Spleen (tissue), 11 donors: Measurements from ENCODE around the gene LCN10. TPM values are rescaled to one million over a fixed set of nuclear protein-coding genes. Genes with fewer than 3 reads are reported as not detected.

ENCODE experiments used
- DNase-seq: peaks from one replicate; pipeline ENCODE4 v3.0.0-alpha.2; 2020
- H3K27ac ChIP-seq, 8 donors: fragments of 200-600 bp; sonication (generic) in 7 of 8; 1 replicate in 4 of 8; 2 replicates in 4 of 8; pipeline versions ENCODE4 v1.5.0 to v1.8.0; 2016 to 2021; ENCODE audit warnings: inconsistent platforms in 4 of 8, mild to moderate bottlenecking in 4 of 8, moderate library complexity in 1 of 8
- H3K27me3 ChIP-seq, 7 donors: fragments of 200-600 bp; sonication (generic) in 6 of 7; replicated peaks in 1 of 7; 1 replicate in 4 of 7; 2 replicates in 3 of 7; pipeline versions ENCODE4 v1.5.0 to v1.8.0; 2016 to 2021; ENCODE audit warnings: inconsistent platforms in 3 of 7, mild to moderate bottlenecking in 1 of 7
- H3K36me3 ChIP-seq, 6 donors: fragments of 200-600 bp; sonication (generic) in 5 of 6; 1 replicate in 4 of 6; 2 replicates in 2 of 6; pipeline versions ENCODE4 v1.5.0 to v1.8.0; 2016 to 2021; ENCODE audit warnings: inconsistent platforms in 2 of 6
- H3K4me1 ChIP-seq, 6 donors: fragments of 200-600 bp; sonication (generic) in 5 of 6; 1 replicate in 3 of 6; 2 replicates in 3 of 6; pipeline versions ENCODE4 v1.5.0 to v1.8.0; 2016 to 2021; ENCODE audit warnings: inconsistent platforms in 3 of 6
- H3K4me3 ChIP-seq, 8 donors: fragments of 200-600 bp; sonication (generic) in 7 of 8; 1 replicate in 4 of 8; 2 replicates in 4 of 8; pipeline versions ENCODE4 v1.5.0 to v1.8.0; 2016 to 2021; ENCODE audit warnings: inconsistent platforms in 4 of 8, mild to moderate bottlenecking in 4 of 8, moderate library complexity in 2 of 8
- H3K9me3 ChIP-seq, 8 donors: fragments of 200-600 bp; sonication (generic) in 7 of 8; 1 replicate in 4 of 8; 2 replicates in 4 of 8; pipeline versions ENCODE4 v1.5.0 to v1.8.0; 2016 to 2021; ENCODE audit warnings: inconsistent platforms in 4 of 8
- POLR2A ChIP-seq, 3 donors: fragments of 450-650 bp; IDR thresholded peaks; one replicate each; pipeline ENCODE4 v1.5.1; 2017; ENCODE audit warnings: antibody characterized with exemption in 3 of 3, mild to moderate bottlenecking in 1 of 3
- POLR2AphosphoS5 ChIP-seq, 3 donors: sonication (generic); formaldehyde crosslinking; IDR thresholded peaks; one replicate each; pipeline ENCODE4 v1.5.1; 2017; ENCODE audit warnings: antibody characterized with exemption in 3 of 3
- WGBS, 5 donors: extraction: QIAGEN DNeasy Blood & Tissue Kit in 3 of 5; methylation state at CpG; one replicate each; pipeline versions ENCODE4 v1.1.5 to v1.1.7; 2013 to 2018; 5-methylcytosine and 5-hydroxymethylcytosine counted together
- intact Hi-C: fragments of 100-400 bp; cut with DNase I; formaldehyde crosslinking; loops from one replicate; pipeline ENCODE4 v1.15.0; 2023; ENCODE audit warnings: low total_unique reads
- polyA plus RNA-seq, 3 donors: library from polyadenylated mRNA; stranded (reverse); fragments of 200-250 nt; gene quantifications; one replicate each; pipeline ENCODE4 v1.2.1, GENCODE V29; 2013
- total RNA-seq, 7 donors: library from RNA; depleted of rRNA in 3 of 7; stranded (reverse); fragments of >200 nt in 3 of 7; fragmentation: NEBNext Ultra II Directional in 4 of 7; extraction: Animal tissue kit (Norgen Biotek cat#: 25700) in 4 of 7; gene quantifications; one replicate each; pipeline versions ENCODE4 v1.1.0 to v1.2.1, GENCODE V29; 2016 to 2021
- TF ChIP-seq, protein P1 (sequence below), 11 experiments: fragments of 200-600 bp in 7 of 11; fragments of 450-650 bp in 4 of 11; sonication (generic) in 4 of 11; IDR thresholded peaks in 8 of 11; conservative IDR thresholded peaks in 3 of 11; 1 replicate in 7 of 11; 2 replicates in 4 of 11; pipeline versions ENCODE4 v1.4.0 to v1.8.0; 2016 to 2021; ENCODE audit warnings: antibody characterized with exemption in 11 of 11, inconsistent platforms in 4 of 11, mild to moderate bottlenecking in 1 of 11
- donor health status: healthy with polysubstance abuse.
- donor health status: DM: no; HTN: no; CAD: no; lungs with moderate emphysema.
- donor health status: DM: no; HTN: no; CAD: no.
- donor health status: Bipolar disorder and iron deficiency.
- donor health status: healthy.
- donor health status: DM: no; HTN: no; CAD: no.
- donor health status: DM: yes; HTN: yes; CAD: no.

LCN10 gene
- total and polyA plus RNA-seq, 10 donors = 7.2 to 41.3 (median 15.8) TPM

DNA sequence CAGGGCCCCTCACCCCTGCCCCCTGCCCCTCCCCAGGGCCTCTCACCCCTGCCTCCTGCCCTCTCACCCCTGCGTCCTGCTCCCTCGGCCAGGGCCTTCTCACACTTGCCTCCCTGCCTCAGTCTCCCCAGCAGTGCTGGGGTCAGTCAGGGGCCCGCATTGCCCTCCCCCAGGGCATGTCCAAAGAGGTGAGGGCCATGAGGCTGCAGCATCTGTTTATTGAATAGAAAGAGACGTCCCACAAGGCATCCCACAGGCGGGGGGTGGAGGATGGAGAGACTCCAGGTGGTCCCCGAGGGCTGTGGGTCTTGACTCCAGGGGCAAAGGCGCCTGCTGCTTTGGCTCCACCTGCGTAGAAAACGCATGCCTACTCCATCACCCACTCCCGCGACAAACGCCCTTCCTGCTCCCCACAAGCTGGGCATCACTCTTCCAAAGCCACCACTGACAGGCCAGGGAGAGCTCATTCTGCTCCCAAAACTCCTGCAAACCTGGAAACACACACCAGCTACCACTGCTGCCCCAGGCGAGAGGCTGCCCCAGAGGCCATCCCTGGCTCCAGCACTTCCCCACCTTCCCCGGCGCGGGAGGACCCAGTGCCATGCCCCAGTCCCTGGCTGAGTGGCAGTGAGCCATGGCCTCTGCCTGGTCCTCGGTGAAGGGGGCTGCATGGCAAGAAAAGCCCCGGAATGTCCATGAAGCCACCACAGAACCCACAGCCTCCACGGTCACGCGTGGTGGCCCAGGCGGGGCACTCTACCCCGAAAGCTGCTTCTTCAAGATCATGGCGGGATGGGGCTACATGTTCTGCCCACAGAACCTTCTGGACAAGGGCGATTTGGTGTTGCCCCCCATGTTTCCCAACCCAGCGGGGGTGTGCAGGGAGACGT is 16.9 kb upstream of the LCN10 start:
- intact Hi-C loops = no loop called here
- Histone ChIP-seq H3K4me1 (peaks cover 0 to 62% (median 26%) of the 10 kb centered on the region in 6 donors), H3K4me3 (no peak overlapping the region), H3K36me3 (no peaks in the 10 kb centered on the region), H3K9me3 (peaks cover 0 to 13% (median 2%) of the 10 kb centered on the region in 8 donors), H3K27ac (no peak overlapping the region), H3K27me3 (peaks cover 0 to 57% (median 8%) of the 10 kb centered on the region in 7 donors)
- DNase-seq = no peak
- WGBS, 5 donors = 79 to 89% (median 84%) methylated on average over 20 to 27 of the region's 27 CpGs
- TF ChIP-seq POLR2AphosphoS5 (IDR thresholded peaks at IDR 0.05) (no peak), POLR2A (IDR thresholded peaks at IDR 0.05) (no peak)
- TF ChIP-seq, protein P1, sequence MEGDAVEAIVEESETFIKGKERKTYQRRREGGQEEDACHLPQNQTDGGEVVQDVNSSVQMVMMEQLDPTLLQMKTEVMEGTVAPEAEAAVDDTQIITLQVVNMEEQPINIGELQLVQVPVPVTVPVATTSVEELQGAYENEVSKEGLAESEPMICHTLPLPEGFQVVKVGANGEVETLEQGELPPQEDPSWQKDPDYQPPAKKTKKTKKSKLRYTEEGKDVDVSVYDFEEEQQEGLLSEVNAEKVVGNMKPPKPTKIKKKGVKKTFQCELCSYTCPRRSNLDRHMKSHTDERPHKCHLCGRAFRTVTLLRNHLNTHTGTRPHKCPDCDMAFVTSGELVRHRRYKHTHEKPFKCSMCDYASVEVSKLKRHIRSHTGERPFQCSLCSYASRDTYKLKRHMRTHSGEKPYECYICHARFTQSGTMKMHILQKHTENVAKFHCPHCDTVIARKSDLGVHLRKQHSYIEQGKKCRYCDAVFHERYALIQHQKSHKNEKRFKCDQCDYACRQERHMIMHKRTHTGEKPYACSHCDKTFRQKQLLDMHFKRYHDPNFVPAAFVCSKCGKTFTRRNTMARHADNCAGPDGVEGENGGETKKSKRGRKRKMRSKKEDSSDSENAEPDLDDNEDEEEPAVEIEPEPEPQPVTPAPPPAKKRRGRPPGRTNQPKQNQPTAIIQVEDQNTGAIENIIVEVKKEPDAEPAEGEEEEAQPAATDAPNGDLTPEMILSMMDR (IDR thresholded peaks at IDR 0.05 in 8 of 11, conservative IDR thresholded peaks at IDR 0.05 in 3 of 11) = no peak

DNA sequence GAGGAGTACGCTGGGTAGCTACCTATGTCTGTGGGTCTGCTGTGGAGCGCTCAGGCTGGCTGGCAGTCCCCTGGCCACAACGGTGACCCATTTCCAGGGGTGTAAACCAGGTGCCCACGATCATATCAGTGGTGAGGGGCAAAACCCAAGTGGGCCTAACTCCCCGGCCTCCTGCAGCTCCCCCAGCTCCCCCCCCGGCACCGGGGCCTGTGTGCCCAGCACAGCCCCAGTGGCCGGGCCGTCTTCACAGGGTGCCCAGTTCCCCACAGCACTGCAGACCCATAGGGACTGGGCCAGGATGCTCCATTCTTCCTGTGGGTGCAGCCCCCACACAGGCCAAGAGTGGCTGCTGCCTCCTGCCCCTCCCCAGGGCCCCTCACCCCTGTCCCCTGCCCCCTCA is 16.3 kb upstream of the LCN10 start:
- H3K27ac ChIP-seq = peak overlapping the region in 1 of 8 donors; percentile 38
- intact Hi-C loops = no loop called here
- DNase-seq = peak; percentile 71
- H3K9me3 ChIP-seq = peaks cover 0 to 13% (median 2%) of the 10 kb centered on the region in 8 donors
- H3K36me3 ChIP-seq = no peaks in the 10 kb centered on the region
- TF ChIP-seq, protein P1 (IDR thresholded peaks at IDR 0.05 in 8 of 11, conservative IDR thresholded peaks at IDR 0.05 in 3 of 11) = no peak
- TF ChIP-seq POLR2AphosphoS5 (IDR thresholded peaks at IDR 0.05) (no peak), POLR2A (IDR thresholded peaks at IDR 0.05) (no peak)
- no peak overlapping the region for H3K4me3 ChIP-seq
- 77 to 82% (median 79%) methylated on average over 7 to 9 of the region's 9 CpGs; no CpG with 5 or more reads in 1 of the 5 donors for WGBS, 5 donors
- H3K27me3 ChIP-seq = peaks cover 0 to 55% (median 6%) of the 10 kb centered on the region in 7 donors
- peaks cover 0 to 68% (median 27%) of the 10 kb centered on the region in 6 donors for H3K4me1 ChIP-seq

DNA sequence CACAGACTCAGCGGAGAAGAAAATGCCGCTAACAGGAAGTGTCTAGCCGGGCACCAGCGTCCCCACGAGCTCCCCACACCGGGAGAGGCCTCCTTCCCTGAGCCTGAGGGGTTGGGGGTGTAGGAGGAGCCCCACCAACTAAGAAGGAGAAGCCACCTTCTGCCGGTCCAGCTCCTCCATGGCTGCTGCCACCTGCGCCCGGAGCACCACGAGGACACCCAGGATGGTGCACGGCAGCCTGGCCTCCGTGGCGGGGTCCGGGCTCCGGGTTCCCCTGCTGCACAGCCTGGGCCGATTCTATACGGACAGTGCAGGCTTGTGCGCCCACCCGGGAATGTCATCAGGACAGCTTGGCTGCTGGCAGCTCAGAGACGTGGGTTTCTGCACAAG is 15.0 kb upstream of the LCN10 start:
- Histone ChIP-seq H3K4me3 (no peak overlapping the region), H3K27ac (peak overlapping the region in 5 of 8 donors; percentile 29 to 66 (median 44)), H3K9me3 (peaks cover 0 to 24% (median 8%) of the 10 kb centered on the region in 8 donors), H3K36me3 (no peaks in the 10 kb centered on the region), H3K27me3 (peaks cover 0 to 42% (median 0%) of the 10 kb centered on the region in 7 donors), H3K4me1 (peaks cover 0 to 62% (median 24%) of the 10 kb centered on the region in 6 donors)
- TF ChIP-seq POLR2A (IDR thresholded peaks at IDR 0.05) = no peak
- TF ChIP-seq, protein P1 (IDR thresholded peaks at IDR 0.05 in 8 of 11, conservative IDR thresholded peaks at IDR 0.05 in 3 of 11) = no peak
- no peak for TF ChIP-seq POLR2AphosphoS5 (IDR thresholded peaks at IDR 0.05)
- intact Hi-C loops = no loop called here
- 57 to 82% (median 79%) methylated on average over 6 to 20 of the region's 20 CpGs for WGBS, 5 donors
- peak; percentile 82 for DNase-seq

DNA sequence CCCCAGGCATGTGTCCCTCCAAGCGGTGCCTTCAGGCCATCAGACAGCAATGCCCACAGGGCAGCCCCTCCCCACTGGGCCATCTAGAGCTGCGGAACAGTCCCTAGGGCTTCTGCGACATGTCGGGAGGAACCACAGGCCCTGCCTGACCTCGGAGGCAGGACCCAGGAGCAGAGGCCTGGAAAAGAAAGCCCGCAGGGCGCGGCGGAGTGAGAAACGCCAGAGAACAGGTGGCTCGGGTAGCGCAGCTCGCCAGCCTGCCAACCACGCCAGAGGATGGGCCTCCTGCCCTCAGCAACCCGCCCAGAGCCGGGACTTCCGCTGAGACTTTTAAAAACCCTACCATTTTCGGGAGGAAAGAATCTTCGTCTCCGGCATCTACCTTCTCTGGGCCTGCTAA is 14.6 kb upstream of the LCN10 start:
- Histone ChIP-seq H3K9me3 (peaks cover 0 to 28% (median 12%) of the 10 kb centered on the region in 8 donors), H3K4me3 (no peak overlapping the region), H3K36me3 (no peaks in the 10 kb centered on the region), H3K4me1 (peaks cover 0 to 62% (median 24%) of the 10 kb centered on the region in 6 donors), H3K27ac (peak overlapping the region in 4 of 8 donors; percentile 33 to 66 (median 54)), H3K27me3 (peaks cover 0 to 38% (median 0%) of the 10 kb centered on the region in 7 donors)
- TF ChIP-seq, protein P1 (IDR thresholded peaks at IDR 0.05 in 8 of 11, conservative IDR thresholded peaks at IDR 0.05 in 3 of 11) = no peak
- TF ChIP-seq POLR2A (IDR thresholded peaks at IDR 0.05) = no peak
- no peak for TF ChIP-seq POLR2AphosphoS5 (IDR thresholded peaks at IDR 0.05)
- DNase-seq = peak; percentile 71
- 82 to 91% (median 88%) methylated on average over 4 to 20 of the region's 20 CpGs for WGBS, 5 donors
- intact Hi-C loops = no loop called here
